SK-N-MC (cell line): ENCODE results near the gene P2RY1.

ENCODE experiments used
- DNase-seq: peaks from one replicate; pipeline ENCODE4 v3.0.0-alpha.2; 2011; ENCODE audit warnings: low read depth, low spot score
- H3K27ac ChIP-seq: fragments of 200-600 bp; sonication (generic); 2 replicates; pipeline ENCODE4 v1.5.1; 2016; ENCODE audit warnings: mixed run types
- H3K36me3 ChIP-seq: fragments of 200-600 bp; sonication (generic); 2 replicates; pipeline ENCODE4 v1.6.1; 2017; ENCODE audit warnings: antibody characterized with exemption, low read length, mixed read lengths; ENCODE audit not compliant: insufficient read depth
- H3K4me3 ChIP-seq: fragments of 200-600 bp; sonication (generic); 2 replicates; pipeline ENCODE4 v1.5.1; 2016
- H3K9ac ChIP-seq: fragments of 200-600 bp; sonication (generic); 2 replicates; pipeline ENCODE4 v1.8.0; 2017; ENCODE audit warnings: mixed run types, mixed read lengths; ENCODE audit not compliant: insufficient read length
- H3K9me3 ChIP-seq: fragments of 200-600 bp; sonication (generic); 2 replicates; pipeline ENCODE4 v1.6.1; 2017; ENCODE audit warnings: low read depth, mild to moderate bottlenecking, antibody characterized with exemption, low read length, moderate library complexity, mixed read lengths
- EZH2 ChIP-seq: fragments of 200-600 bp; sonication (generic); IDR thresholded peaks from one replicate; pipeline ENCODE4 v1.6.1; 2017; ENCODE audit warnings: antibody characterized with exemption
- FOXP2 ChIP-seq: optimal IDR thresholded peaks from 2 replicates; pipeline ENCODE3; 2011; ENCODE audit warnings: mild to moderate bottlenecking, moderate library complexity; ENCODE audit not compliant: insufficient read depth; ENCODE audit errors: extremely low read length, control extremely low read depth
- POLR2AphosphoS5 ChIP-seq: IDR thresholded peaks from 2 replicates; pipeline ENCODE4 v1.6.1; 2012; ENCODE audit warnings: mild to moderate bottlenecking, low read depth, low read length, borderline replicate concordance

Gene P2RY1

GRCh38 chr3:152874896-152875749 is 40.2 kb downstream of the P2RY1 start:
- no peaks in the 10 kb centered on the region for H3K36me3 ChIP-seq
- H3K9me3 ChIP-seq = no peaks in the 10 kb centered on the region
- no peak for DNase-seq
- no peak overlapping the region for H3K4me3 ChIP-seq
- no peak overlapping the region for H3K9ac ChIP-seq
- TF ChIP-seq FOXP2 (no peak), POLR2AphosphoS5 (no peak), EZH2 (no peak)
- no peak overlapping the region for H3K27ac ChIP-seq

- H3K36me3 ChIP-seq = no peaks in the 10 kb centered on the region
- H3K4me3 ChIP-seq = no peak overlapping the region
- H3K27ac ChIP-seq = no peak overlapping the region
- no peak overlapping the region for H3K9ac ChIP-seq
- no peak for TF ChIP-seq FOXP2
- no peak for TF ChIP-seq EZH2
- no peak for TF ChIP-seq POLR2AphosphoS5
- H3K9me3 ChIP-seq = no peaks in the 10 kb centered on the region
- no peak for DNase-seq
Measured at GRCh38 chr3:152879130-152879789, 44.3 kb downstream of the P2RY1 start.

- TF ChIP-seq FOXP2 (no peak), POLR2AphosphoS5 (no peak), EZH2 (no peak)
- Histone ChIP-seq H3K9me3 (no peaks in the 10 kb centered on the region), H3K36me3 (no peaks in the 10 kb centered on the region), H3K9ac (no peak overlapping the region), H3K27ac (no peak overlapping the region), H3K4me3 (no peak overlapping the region)
- no peak for DNase-seq
Measured at GRCh38 chr3:152879790-152880174, 44.9 kb downstream of the P2RY1 start.

- H3K27ac ChIP-seq = no peak overlapping the region
- no peaks in the 10 kb centered on the region for H3K9me3 ChIP-seq
- TF ChIP-seq FOXP2 (no peak), POLR2AphosphoS5 (no peak), EZH2 (no peak)
- H3K4me3 ChIP-seq = no peak overlapping the region
- DNase-seq = no peak
- no peaks in the 10 kb centered on the region for H3K36me3 ChIP-seq
- no peak overlapping the region for H3K9ac ChIP-seq
Measured at GRCh38 chr3:152885076-152885475, 50.1 kb downstream of the P2RY1 start.
